Astrocyte (in vitro differentiated cells and primary cell): ENCODE measurements around the gene RAB36. TPM values are rescaled to one million over a fixed set of nuclear protein-coding genes. Genes with fewer than 3 reads are reported as not detected.

Experiments
- DNase-seq: peaks from one replicate; pipeline ENCODE4 v3.0.0-alpha.2; 2010; ENCODE audit warnings: low read depth
- FAIRE-seq: peaks from 2 replicates; lab custom pipeline; 2011; peaks lifted over from hg19 to GRCh38; lab: Jason Lieb, UNC
- H2AFZ ChIP-seq: 2 replicates; pipeline ENCODE4 v1.6.0; 2012; ENCODE audit warnings: low read depth, low read length, inconsistent platforms
- H3K27ac ChIP-seq: 2 replicates; pipeline ENCODE4 v1.5.1; 2011; ENCODE audit warnings: low read depth, low read length, inconsistent platforms
- H3K27me3 ChIP-seq: 2 replicates; pipeline ENCODE4 v1.6.0; 2011; ENCODE audit warnings: low read length, inconsistent platforms; ENCODE audit not compliant: insufficient read depth
- H3K36me3 ChIP-seq: 2 replicates; pipeline ENCODE4 v1.5.1; 2011; ENCODE audit warnings: low read length, inconsistent platforms; ENCODE audit not compliant: insufficient read depth
- H3K4me1 ChIP-seq: 2 replicates; pipeline ENCODE4 v1.5.1; 2011; ENCODE audit warnings: low read length, inconsistent platforms; ENCODE audit not compliant: insufficient read depth
- H3K4me2 ChIP-seq: 2 replicates; pipeline ENCODE4 v1.6.0; 2012; ENCODE audit warnings: low read length, inconsistent platforms
- H3K4me3 ChIP-seq: 2 replicates; pipeline ENCODE4 v1.5.1; 2011; ENCODE audit warnings: low read depth, mild to moderate bottlenecking, low read length, inconsistent platforms; ENCODE audit not compliant: insufficient read depth
- H3K79me2 ChIP-seq: 2 replicates; pipeline ENCODE4 v1.6.0; 2012; ENCODE audit warnings: mild to moderate bottlenecking, low read length, inconsistent platforms; ENCODE audit not compliant: insufficient read depth
- H3K9ac ChIP-seq: 2 replicates; pipeline ENCODE4 v1.6.0; 2012; ENCODE audit warnings: mild to moderate bottlenecking, low read length, inconsistent platforms
- H3K9me3 ChIP-seq: 2 replicates; pipeline ENCODE4 v1.5.1; 2012; ENCODE audit warnings: low read depth, mild to moderate bottlenecking, low read length, inconsistent platforms; ENCODE audit not compliant: insufficient read depth
- H4K20me1 ChIP-seq: 2 replicates; pipeline ENCODE4 v1.6.0; 2012; ENCODE audit warnings: low read length, inconsistent platforms; ENCODE audit not compliant: insufficient read depth
- H3K27ac Mint-ChIP-seq: one replicate; pipeline ENCODE4 v1.8.0; 2021; ENCODE audit warnings: mild to moderate bottlenecking, mixed read lengths; ENCODE audit not compliant: unreplicated experiment
- H3K27me3 Mint-ChIP-seq: one replicate; pipeline ENCODE4 v1.8.0; 2021; ENCODE audit warnings: low read depth, mixed read lengths; ENCODE audit not compliant: unreplicated experiment
- H3K36me3 Mint-ChIP-seq: one replicate; pipeline ENCODE4 v1.8.0; 2021; ENCODE audit warnings: low read depth, mixed read lengths; ENCODE audit not compliant: unreplicated experiment
- H3K4me1 Mint-ChIP-seq: one replicate; pipeline ENCODE4 v1.8.0; 2021; ENCODE audit warnings: low read depth, mixed read lengths; ENCODE audit not compliant: unreplicated experiment
- H3K4me3 Mint-ChIP-seq: one replicate; pipeline ENCODE4 v1.8.0; 2021; ENCODE audit warnings: mild to moderate bottlenecking, moderate library complexity, mixed read lengths; ENCODE audit not compliant: unreplicated experiment
- H3K9me3 Mint-ChIP-seq: one replicate; pipeline ENCODE4 v1.8.0; 2021; ENCODE audit warnings: mild to moderate bottlenecking, mixed read lengths; ENCODE audit not compliant: unreplicated experiment
- CTCF ChIP-seq: IDR thresholded peaks from 2 replicates; pipeline ENCODE4 v1.5.1; 2011; ENCODE audit warnings: low read depth, mild to moderate bottlenecking, inconsistent platforms, low read length, moderate library complexity; ENCODE audit not compliant: insufficient read depth
- EZH2 ChIP-seq: IDR thresholded peaks from 2 replicates; pipeline ENCODE4 v1.6.1; 2012; ENCODE audit warnings: mild to moderate bottlenecking, low read length, inconsistent platforms; ENCODE audit not compliant: insufficient read depth
- total RNA-seq: library from RNA; stranded (reverse); gene quantifications from 2 replicates; pipeline ENCODE4 v1.2.1, GENCODE V29; 2021

RAB36 gene
- total RNA-seq, 1 donor from 2014 or later, result 5.2 TPM

DNA sequence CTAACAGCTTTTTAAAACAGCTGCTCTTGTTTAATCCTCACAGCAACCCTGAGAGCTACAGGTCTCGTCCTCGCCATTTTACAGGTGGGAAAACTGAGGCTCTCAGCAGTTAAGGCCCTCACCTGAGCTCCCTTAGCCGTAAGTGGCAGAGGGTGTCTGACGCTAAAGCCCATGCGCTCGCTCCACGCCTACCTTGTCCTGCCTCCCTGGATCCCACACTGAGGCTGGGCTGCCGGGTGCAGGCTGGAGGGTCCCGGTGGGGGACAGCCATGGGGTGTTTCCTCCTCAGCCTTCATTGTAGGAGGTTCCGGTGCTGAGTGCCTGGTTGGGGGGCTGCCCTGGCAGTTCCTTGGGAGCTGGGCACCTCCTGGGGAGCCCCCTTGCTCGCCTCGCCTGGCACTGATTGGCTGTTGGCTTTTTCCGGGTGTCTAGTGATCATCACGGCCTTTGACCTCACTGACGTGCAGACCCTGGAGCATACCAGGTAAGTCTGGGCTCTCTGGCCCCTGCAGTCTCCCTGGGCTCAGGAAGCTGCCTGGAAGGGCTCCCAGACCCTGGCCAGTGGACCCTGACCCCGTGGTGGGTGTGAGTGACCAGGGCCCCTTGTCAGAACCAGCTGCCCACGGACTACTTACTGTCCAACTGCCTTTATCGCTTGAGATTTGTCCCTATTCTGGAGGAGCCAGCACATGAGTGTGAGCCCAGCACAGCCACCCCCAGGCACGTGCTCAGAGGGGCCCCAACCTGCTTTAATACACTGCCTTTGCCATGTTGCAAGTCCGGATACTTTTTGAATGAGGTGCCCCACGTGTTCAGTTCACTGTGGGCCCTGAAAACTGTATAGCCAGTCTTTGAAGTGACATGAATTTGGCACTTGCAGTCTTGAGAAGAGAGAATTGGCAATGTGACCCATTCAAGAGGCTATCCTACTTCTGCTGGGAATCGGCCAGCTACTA lies 12.6 kb downstream of the RAB36 start:
- Histone ChIP-seq H3K36me3 (no peaks in the 10 kb centered on the region), H3K4me3 (no peak overlapping the region), H4K20me1 (no peaks in the 10 kb centered on the region), H3K27me3 (no peaks in the 10 kb centered on the region), H3K9me3 (no peaks in the 10 kb centered on the region), H2AFZ (no peak overlapping the region), H3K79me2 (no peaks in the 10 kb centered on the region), H3K27ac (no peak overlapping the region), H3K4me2 (no peak overlapping the region), H3K9ac (no peak overlapping the region), H3K4me1 (no peaks in the 10 kb centered on the region)
- peaks cover 8% of the 10 kb centered on the region for H3K36me3 Mint-ChIP-seq
- no peaks in the 10 kb centered on the region for H3K4me1 Mint-ChIP-seq
- H3K27me3 Mint-ChIP-seq, result peaks cover 20% of the 10 kb centered on the region
- H3K27ac Mint-ChIP-seq, result no peak overlapping the region
- DNase-seq (no peak), FAIRE-seq (no peak)
- H3K9me3 Mint-ChIP-seq, result no peaks in the 10 kb centered on the region
- no peak overlapping the region for H3K4me3 Mint-ChIP-seq
- TF ChIP-seq EZH2 (no peak), CTCF (no peak)

GRCh38 chr22:23158516-23159290 lies 13.4 kb downstream of the RAB36 start:
- TF ChIP-seq EZH2 (no peak), CTCF (no peak)
- peaks cover 8% of the 10 kb centered on the region for H3K36me3 Mint-ChIP-seq
- DNase-seq (no peak), FAIRE-seq (no peak)
- H3K27me3 Mint-ChIP-seq, result peaks cover 20% of the 10 kb centered on the region
- H3K27ac Mint-ChIP-seq, result no peak overlapping the region
- Histone ChIP-seq H3K27me3 (no peaks in the 10 kb centered on the region), H3K36me3 (no peaks in the 10 kb centered on the region), H3K79me2 (no peaks in the 10 kb centered on the region), H2AFZ (no peak overlapping the region), H3K4me2 (no peak overlapping the region), H3K4me1 (no peaks in the 10 kb centered on the region), H4K20me1 (no peaks in the 10 kb centered on the region), H3K27ac (no peak overlapping the region), H3K9ac (no peak overlapping the region), H3K4me3 (no peak overlapping the region), H3K9me3 (no peaks in the 10 kb centered on the region)
- H3K9me3 Mint-ChIP-seq, result no peaks in the 10 kb centered on the region
- no peak overlapping the region for H3K4me3 Mint-ChIP-seq
- no peaks in the 10 kb centered on the region for H3K4me1 Mint-ChIP-seq
